Measurements from ENCODE around the gene OR4D11.

- TF ChIP-seq POLR2A (IDR thresholded peaks at IDR 0.05) (no peak), CTCF (IDR thresholded peaks at IDR 0.05) (no peak)
These were observed 31.3 kb downstream of the OR4D11 start for GRCh38 chr11:59534676-59535075.

All from lower leg skin (tissue), 3 donors.